Peyer's patch (tissue), 4 donors: ENCODE measurements around the gene MRPL24. TPM values are rescaled to one million over a fixed set of nuclear protein-coding genes. Genes with fewer than 3 reads are reported as not detected.
A peak's percentile ranks its signal among the peaks of the same experiment; 100 is the strongest.

Experiments
- DNase-seq, 3 donors: peaks; one replicate each; pipeline ENCODE4 v3.0.0-alpha.2; 2017 to 2019
- H3K27ac ChIP-seq, 4 donors: fragments of 200-600 bp; sonication (generic); one replicate each; pipeline ENCODE4 v1.5.1; 2016 to 2019
- H3K27me3 ChIP-seq, 2 donors: fragments of 200-600 bp; sonication (generic); one replicate each; pipeline ENCODE4 v1.5.1; 2019
- H3K36me3 ChIP-seq, 3 donors: fragments of 200-600 bp; sonication (generic); one replicate each; pipeline ENCODE4 v1.5.1; 2016 to 2019
- H3K4me1 ChIP-seq, 4 donors: fragments of 200-600 bp; sonication (generic); one replicate each; pipeline ENCODE4 v1.5.1; 2016 to 2019
- H3K4me3 ChIP-seq, 4 donors: fragments of 200-600 bp; sonication (generic); 1 replicate in 3 of 4; 2 replicates in 1 of 4; pipeline ENCODE4 v1.5.1; 2016 to 2019; ENCODE audit warnings: mild to moderate bottlenecking in 1 of 4
- H3K9me3 ChIP-seq, 4 donors: fragments of 200-600 bp; sonication (generic); one replicate each; pipeline ENCODE4 v1.5.1; 2016 to 2019; ENCODE audit warnings: mild to moderate bottlenecking in 1 of 4
- POLR2A ChIP-seq, 2 donors: fragments of 450-650 bp; IDR thresholded peaks; one replicate each; pipeline ENCODE4 v1.5.1; 2017; ENCODE audit warnings: antibody characterized with exemption in 2 of 2, mild to moderate bottlenecking in 2 of 2, moderate library complexity in 2 of 2
- total RNA-seq, 4 donors: library from RNA; depleted of rRNA; stranded (reverse); fragments of >200 nt; gene quantifications; one replicate each; pipeline ENCODE4 v1.1.0, GENCODE V29; 2016
- TF ChIP-seq, protein P1 (sequence below), 6 experiments: fragments of 450-650 bp in 4 of 6; fragments of 200-600 bp in 2 of 6; sonication (generic) in 1 of 6; IDR thresholded peaks; one replicate each; pipeline ENCODE4 v1.5.1; 2017 to 2019; ENCODE audit warnings: antibody characterized with exemption in 6 of 6, mild to moderate bottlenecking in 3 of 6, moderate library complexity in 1 of 6

Gene MRPL24
- total RNA-seq, 4 donors from 2014 or later: 15.7 to 35.8 (median 22.0) TPM

DNA sequence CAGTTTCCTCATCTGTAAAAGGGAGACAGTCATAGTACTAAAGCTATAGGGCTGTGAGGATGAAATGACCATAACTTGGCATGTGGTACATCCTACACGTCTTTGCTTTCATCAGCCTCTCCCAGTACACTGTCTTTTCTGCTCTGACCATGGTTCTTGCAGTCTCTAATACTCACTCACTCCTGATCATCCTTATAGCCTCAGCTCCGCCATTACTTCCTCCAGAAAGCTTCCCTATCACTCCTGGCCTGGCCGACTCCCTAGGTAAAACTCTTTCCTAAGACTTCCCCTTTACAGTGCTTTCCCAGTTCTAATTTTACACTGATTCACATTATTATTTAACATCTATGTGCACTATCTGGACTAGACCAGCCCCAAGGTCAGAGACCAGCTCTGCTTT, 5.0 kb upstream of the MRPL24 start:
- Histone ChIP-seq H3K27me3 (no peaks in the 10 kb centered on the region), H3K4me3 (peak overlapping the region in 2 of 4 donors; percentile 91 to 97), H3K4me1 (peaks cover 0 to 41% (median 33%) of the 10 kb centered on the region in 4 donors), H3K27ac (peak overlapping the region; percentile 87 to 99 (median 96)), H3K9me3 (no peaks in the 10 kb centered on the region), H3K36me3 (peaks cover 0 to 32% (median 0%) of the 10 kb centered on the region in 3 donors)
- no peak for TF ChIP-seq POLR2A (IDR thresholded peaks at IDR 0.05)
- TF ChIP-seq, protein P1, sequence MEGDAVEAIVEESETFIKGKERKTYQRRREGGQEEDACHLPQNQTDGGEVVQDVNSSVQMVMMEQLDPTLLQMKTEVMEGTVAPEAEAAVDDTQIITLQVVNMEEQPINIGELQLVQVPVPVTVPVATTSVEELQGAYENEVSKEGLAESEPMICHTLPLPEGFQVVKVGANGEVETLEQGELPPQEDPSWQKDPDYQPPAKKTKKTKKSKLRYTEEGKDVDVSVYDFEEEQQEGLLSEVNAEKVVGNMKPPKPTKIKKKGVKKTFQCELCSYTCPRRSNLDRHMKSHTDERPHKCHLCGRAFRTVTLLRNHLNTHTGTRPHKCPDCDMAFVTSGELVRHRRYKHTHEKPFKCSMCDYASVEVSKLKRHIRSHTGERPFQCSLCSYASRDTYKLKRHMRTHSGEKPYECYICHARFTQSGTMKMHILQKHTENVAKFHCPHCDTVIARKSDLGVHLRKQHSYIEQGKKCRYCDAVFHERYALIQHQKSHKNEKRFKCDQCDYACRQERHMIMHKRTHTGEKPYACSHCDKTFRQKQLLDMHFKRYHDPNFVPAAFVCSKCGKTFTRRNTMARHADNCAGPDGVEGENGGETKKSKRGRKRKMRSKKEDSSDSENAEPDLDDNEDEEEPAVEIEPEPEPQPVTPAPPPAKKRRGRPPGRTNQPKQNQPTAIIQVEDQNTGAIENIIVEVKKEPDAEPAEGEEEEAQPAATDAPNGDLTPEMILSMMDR (IDR thresholded peaks at IDR 0.05): no peak
- no peak for DNase-seq

DNA sequence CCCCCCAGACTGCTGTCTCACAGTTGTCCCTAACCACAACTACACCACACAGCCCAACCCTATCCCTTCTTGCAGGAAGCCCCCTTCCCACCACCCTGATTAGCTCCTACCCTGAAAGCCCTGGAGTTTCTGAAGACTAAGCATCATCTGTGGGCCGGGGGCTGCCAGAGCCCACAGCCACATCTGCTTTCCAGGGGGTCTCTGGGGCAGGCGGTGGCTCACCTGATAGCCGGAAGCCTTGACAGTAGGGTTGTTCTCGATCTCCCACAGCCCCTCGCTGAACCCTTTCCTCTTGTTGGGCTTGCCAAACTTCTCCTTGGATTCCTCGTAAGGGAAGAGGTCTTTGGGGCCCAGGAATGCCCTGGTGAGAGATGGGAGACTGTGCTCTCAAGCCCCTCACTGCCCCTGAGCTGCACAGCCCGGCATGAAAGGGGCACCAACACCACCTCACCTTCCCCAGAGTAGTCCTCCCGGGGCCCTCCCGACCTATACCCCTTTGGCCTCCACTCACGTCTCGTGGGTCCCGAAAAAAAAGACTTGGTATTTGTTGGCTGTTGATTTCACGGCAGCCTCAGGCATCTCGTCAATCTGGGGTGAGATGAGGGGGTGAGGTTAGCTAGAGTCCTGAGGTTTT, 4.0 kb upstream of the MRPL24 start:
- peaks cover 0 to 32% (median 0%) of the 10 kb centered on the region in 3 donors for H3K36me3 ChIP-seq
- no peaks in the 10 kb centered on the region for H3K9me3 ChIP-seq
- H3K27ac ChIP-seq: peak overlapping the region in 1 of 4 donors; percentile 99
- TF ChIP-seq, protein P1 (IDR thresholded peaks at IDR 0.05): no peak
- TF ChIP-seq POLR2A (IDR thresholded peaks at IDR 0.05): no peak
- no peaks in the 10 kb centered on the region for H3K27me3 ChIP-seq
- peaks cover 0 to 48% (median 34%) of the 10 kb centered on the region in 4 donors for H3K4me1 ChIP-seq
- no peak overlapping the region for H3K4me3 ChIP-seq
- DNase-seq: no peak

DNA sequence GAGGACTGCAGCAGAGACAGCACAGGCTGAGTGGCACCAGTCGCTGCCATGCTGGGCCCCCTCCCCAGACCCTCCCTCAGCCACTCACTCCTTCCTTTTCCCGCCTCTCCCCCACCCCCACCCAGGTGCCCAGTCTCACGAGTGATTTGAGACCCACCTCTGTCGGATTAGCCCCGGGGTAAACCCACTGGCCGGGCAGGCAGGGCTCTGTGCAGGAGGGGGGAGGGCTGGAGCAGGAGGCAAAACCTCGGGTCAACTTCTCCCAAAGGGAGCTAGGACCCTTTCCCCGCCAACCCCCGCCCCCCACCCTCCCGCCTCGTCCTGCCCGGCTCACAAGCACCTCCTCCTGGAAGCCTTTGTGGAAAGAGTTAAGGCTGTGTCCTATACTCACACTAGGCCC, 3.5 kb upstream of the MRPL24 start:
- no peaks in the 10 kb centered on the region for H3K27me3 ChIP-seq
- H3K4me1 ChIP-seq: peaks cover 0 to 45% (median 29%) of the 10 kb centered on the region in 4 donors
- no peak overlapping the region for H3K27ac ChIP-seq
- no peak overlapping the region for H3K4me3 ChIP-seq
- DNase-seq: no peak
- peaks cover 0 to 32% (median 0%) of the 10 kb centered on the region in 3 donors for H3K36me3 ChIP-seq
- TF ChIP-seq POLR2A (IDR thresholded peaks at IDR 0.05): no peak
- TF ChIP-seq, protein P1 (IDR thresholded peaks at IDR 0.05): no peak
- H3K9me3 ChIP-seq: no peaks in the 10 kb centered on the region

DNA sequence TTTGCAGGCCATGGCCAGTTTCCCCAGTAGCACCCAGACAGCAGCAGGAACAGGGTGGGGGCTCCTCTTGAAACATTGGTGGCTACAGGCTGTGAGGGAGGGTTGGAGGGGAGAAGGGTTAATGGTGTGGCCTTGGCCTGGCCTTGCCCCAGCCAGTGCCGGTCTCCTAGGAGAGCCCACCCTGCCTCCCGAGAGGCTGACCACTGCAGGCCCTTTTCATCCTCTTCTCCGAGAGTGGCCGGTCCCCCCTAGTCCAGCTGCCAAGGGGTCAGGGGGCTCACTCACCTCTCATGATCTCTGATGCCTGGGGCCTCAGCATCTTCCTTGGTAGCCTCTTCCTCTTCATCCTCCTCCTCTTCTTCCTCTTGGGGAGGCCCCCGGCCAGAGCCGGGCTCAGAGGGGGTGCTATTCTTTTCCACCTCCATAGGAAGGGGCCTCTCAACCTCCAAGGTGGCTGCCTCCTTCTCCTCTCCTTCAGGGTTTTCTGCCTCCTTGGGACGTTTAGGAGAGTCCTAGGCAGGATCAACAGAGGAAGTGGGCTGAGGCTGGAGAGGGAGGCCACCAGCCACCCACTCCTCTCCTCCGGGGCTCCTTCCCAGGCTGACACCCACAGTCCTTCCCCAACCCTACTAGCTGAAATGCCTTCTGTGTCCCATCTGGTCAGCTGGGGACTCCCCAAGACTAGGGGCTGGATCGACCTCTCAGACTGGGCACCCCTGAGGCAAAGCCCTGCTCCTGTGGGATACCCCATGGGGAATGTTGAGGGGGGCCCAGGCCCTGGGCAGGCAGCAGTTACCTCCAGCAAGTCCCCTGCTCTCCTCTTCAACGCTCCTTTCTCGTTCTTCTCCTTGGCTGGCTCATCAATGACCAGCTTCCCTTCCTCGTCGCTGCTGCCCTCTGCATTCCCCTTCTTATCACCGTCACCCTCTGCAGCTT, 2.7 kb upstream of the MRPL24 start:
- no peaks in the 10 kb centered on the region for H3K9me3 ChIP-seq
- H3K4me1 ChIP-seq: peaks cover 0 to 38% (median 24%) of the 10 kb centered on the region in 4 donors
- DNase-seq: no peak
- TF ChIP-seq, protein P1 (IDR thresholded peaks at IDR 0.05): no peak
- no peak for TF ChIP-seq POLR2A (IDR thresholded peaks at IDR 0.05)
- H3K4me3 ChIP-seq: no peak overlapping the region
- H3K27ac ChIP-seq: no peak overlapping the region
- no peaks in the 10 kb centered on the region for H3K27me3 ChIP-seq
- peaks cover 0 to 32% (median 0%) of the 10 kb centered on the region in 3 donors for H3K36me3 ChIP-seq

DNA sequence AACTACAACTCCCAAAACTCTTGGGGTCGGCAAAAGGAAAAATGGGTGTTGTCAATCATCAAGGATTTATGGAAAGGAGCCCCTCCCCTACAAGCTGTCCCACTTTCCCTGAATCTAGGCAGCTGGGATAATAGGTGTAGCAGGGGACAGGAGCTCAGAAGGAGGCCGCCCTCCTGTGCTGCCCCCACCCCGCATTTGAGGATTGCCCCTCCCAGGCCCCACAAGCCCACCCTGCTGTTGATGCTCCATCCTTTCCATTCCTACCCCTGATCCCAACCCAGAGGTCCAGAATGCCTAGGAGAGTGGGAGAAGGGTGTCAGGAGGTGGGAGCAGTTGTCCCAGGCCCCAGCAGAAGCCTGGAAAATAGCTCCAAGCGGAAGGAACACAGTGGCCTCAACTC, 1.9 kb upstream of the MRPL24 start:
- TF ChIP-seq, protein P1 (IDR thresholded peaks at IDR 0.05): no peak
- TF ChIP-seq POLR2A (IDR thresholded peaks at IDR 0.05): no peak
- no peaks in the 10 kb centered on the region for H3K9me3 ChIP-seq
- H3K27me3 ChIP-seq: no peaks in the 10 kb centered on the region
- no peak overlapping the region for H3K4me3 ChIP-seq
- no peak overlapping the region for H3K27ac ChIP-seq
- no peak for DNase-seq
- peaks cover 0 to 34% (median 0%) of the 10 kb centered on the region in 3 donors for H3K36me3 ChIP-seq
- peaks cover 0 to 30% (median 16%) of the 10 kb centered on the region in 4 donors for H3K4me1 ChIP-seq
